HCT116 (cell line): ENCODE measurements around the gene TYW3.

Experiments used
- CTCF ChIP-seq, 3 experiments: fragments of 200-600 bp in 1 of 3; sonication (generic) in 1 of 3; IDR thresholded peaks in 2 of 3; conservative IDR thresholded peaks in 1 of 3; 2 replicates each; pipeline ENCODE4 v1.5.1; 2012 to 2017; ENCODE audit warnings: low read depth in 2 of 3, low read length in 2 of 3, antibody characterized with exemption in 1 of 3, borderline replicate concordance in 1 of 3, control low read depth in 1 of 3, mild to moderate bottlenecking in 1 of 3, mixed read lengths in 1 of 3, mixed run types in 1 of 3, moderate library complexity in 1 of 3; ENCODE audit not compliant: insufficient read depth in 1 of 3
- EZH2 ChIP-seq: fragments of 200-600 bp; sonication (generic); IDR thresholded peaks from 2 replicates; pipeline ENCODE4 v1.6.1; 2017; ENCODE audit warnings: antibody characterized with exemption, mixed run types
- EZH2phosphoT487 ChIP-seq: fragments of 200-600 bp; IDR thresholded peaks from 2 replicates; pipeline ENCODE4 v1.6.1; 2018; ENCODE audit warnings: antibody characterized with exemption, borderline replicate concordance
- MAX ChIP-seq: IDR thresholded peaks from 2 replicates; pipeline ENCODE4 v1.6.1; 2012
- POLR2A ChIP-seq: IDR thresholded peaks from 2 replicates; pipeline ENCODE4 v1.7.0; 2011; ENCODE audit warnings: borderline replicate concordance; ENCODE audit not compliant: insufficient read depth, insufficient read length; ENCODE audit errors: extremely low read depth
- POLR2AphosphoS5 ChIP-seq: IDR thresholded peaks from 2 replicates; pipeline ENCODE4 v1.6.1; 2011; ENCODE audit warnings: mild to moderate bottlenecking, low read depth, low read length, moderate library complexity
- REST ChIP-seq: IDR thresholded peaks from 2 replicates; pipeline ENCODE4 v1.6.1; 2012; ENCODE audit warnings: low read depth
- SP1 ChIP-seq: IDR thresholded peaks from 2 replicates; pipeline ENCODE4 v1.6.1; 2012; ENCODE audit warnings: low read depth
- ZBTB33 ChIP-seq: IDR thresholded peaks from 2 replicates; pipeline ENCODE4 v1.6.1; 2011; ENCODE audit warnings: mild to moderate bottlenecking, low read length, moderate library complexity; ENCODE audit not compliant: insufficient replicate concordance; ENCODE audit errors: extremely low read depth

GRCh38 chr1:74812180-74812541 is 79.2 kb downstream of the TYW3 start:
- no peak for TF ChIP-seq CTCF (IDR thresholded peaks at IDR 0.05 in 2 of 3, conservative IDR thresholded peaks at IDR 0.05 in 1 of 3; ENCODE audit: borderline replicate concordance in 1 of 3, insufficient read depth in 1 of 3, low read depth in 2 of 3, low read length in 2 of 3)
- no peak for TF ChIP-seq POLR2AphosphoS5
- no peak for TF ChIP-seq SP1
- TF ChIP-seq ZBTB33 = no peak
- no peak for TF ChIP-seq REST
- TF ChIP-seq POLR2A = no peak
- no peak for TF ChIP-seq EZH2phosphoT487
- no peak for TF ChIP-seq MAX
- no peak for TF ChIP-seq EZH2
